Hepatocyte (in vitro differentiated cells): ENCODE measurements around the gene HNRNPA2B1. TPM values are rescaled to one million over a fixed set of nuclear protein-coding genes. Genes with fewer than 3 reads are reported as not detected.
"Not testable (repeated sequence)": the region's sequence is repeated elsewhere in the genome, so short reads cannot be mapped to it uniquely, and the experiment has no call there.

Source experiments
- DNase-seq: peaks from one replicate; pipeline ENCODE4 v3.0.0-alpha.2; 2016; ENCODE audit warnings: low spot score
- H2AFZ ChIP-seq: fragments of 200-600 bp; sonication (generic); 2 replicates; pipeline ENCODE4 v1.6.0; 2016; ENCODE audit warnings: antibody characterized with exemption, mild to moderate bottlenecking
- H3K27ac ChIP-seq: fragments of 200-600 bp; sonication (generic); 2 replicates; pipeline ENCODE4 v1.5.1; 2016; ENCODE audit warnings: mild to moderate bottlenecking
- H3K27me3 ChIP-seq: fragments of 200-600 bp; sonication (generic); 2 replicates; pipeline ENCODE4 v1.6.1; 2016
- H3K36me3 ChIP-seq: fragments of 200-600 bp; sonication (generic); replicated peaks from 2 replicates; pipeline ENCODE4 v1.5.1; 2016; ENCODE audit warnings: low read depth; ENCODE audit not compliant: insufficient read depth
- H3K4me1 ChIP-seq: fragments of 200-600 bp; sonication (generic); 2 replicates; pipeline ENCODE4 v1.5.1; 2016; ENCODE audit warnings: mild to moderate bottlenecking, moderate library complexity; ENCODE audit not compliant: insufficient read depth
- H3K4me2 ChIP-seq: fragments of 200-600 bp; sonication (generic); 2 replicates; pipeline ENCODE4 v1.6.0; 2016
- H3K4me3 ChIP-seq: fragments of 200-600 bp; sonication (generic); 2 replicates; pipeline ENCODE4 v1.5.1; 2016; ENCODE audit warnings: mild to moderate bottlenecking
- H3K79me2 ChIP-seq: fragments of 200-600 bp; sonication (generic); 2 replicates; pipeline ENCODE4 v1.6.0; 2017; ENCODE audit warnings: mild to moderate bottlenecking
- H3K9me2 ChIP-seq: fragments of 200-600 bp; sonication (generic); replicated peaks from 2 replicates; pipeline ENCODE4 v1.6.0; 2017; ENCODE audit warnings: mild to moderate bottlenecking; ENCODE audit not compliant: insufficient read depth
- H3K9me3 ChIP-seq: fragments of 200-600 bp; sonication (generic); 2 replicates; pipeline ENCODE4 v1.5.1; 2016; ENCODE audit warnings: low read depth, mild to moderate bottlenecking
- H4K20me1 ChIP-seq: fragments of 200-600 bp; sonication (generic); 2 replicates; pipeline ENCODE4 v1.6.0; 2016; ENCODE audit warnings: mild to moderate bottlenecking; ENCODE audit not compliant: insufficient read depth, poor library complexity, severe bottlenecking
- EZH2 ChIP-seq: fragments of 200-600 bp; sonication (generic); IDR thresholded peaks from 2 replicates; pipeline ENCODE4 v1.6.1; 2016; ENCODE audit warnings: antibody characterized with exemption, mild to moderate bottlenecking, borderline replicate concordance
- EZH2phosphoT487 ChIP-seq: fragments of 200-600 bp; sonication (generic); IDR thresholded peaks from one replicate; pipeline ENCODE4 v1.6.1; 2018; ENCODE audit warnings: antibody characterized with exemption, mild to moderate bottlenecking, low read depth, moderate library complexity; ENCODE audit not compliant: unreplicated experiment, severe bottlenecking
- WGBS: methylation state at CpG from one replicate; pipeline ENCODE4 v1.1.6; 2016; ENCODE audit warnings: low lambda C conversion rate; ENCODE audit errors: missing lambda C conversion rate; 5-methylcytosine and 5-hydroxymethylcytosine counted together
- polyA plus RNA-seq: library from polyadenylated mRNA; unstranded; fragments of >200 nt; fragmentation: Nextera tagmentation; extraction: Ambion mirVana; gene quantifications from 2 replicates; pipeline ENCODE4 v1.2.1, GENCODE V29; 2016
- total RNA-seq: library from RNA; depleted of rRNA; stranded (reverse); fragments of >200 nt; gene quantifications from 2 replicates; pipeline ENCODE4 v1.2.3, GENCODE V29; 2014
- TF ChIP-seq, protein P1 (sequence below): fragments of 200-600 bp; sonication (generic); IDR thresholded peaks from 2 replicates; pipeline ENCODE4 v1.5.1; 2016; ENCODE audit warnings: antibody characterized with exemption, mild to moderate bottlenecking; ENCODE audit not compliant: poor library complexity

Gene HNRNPA2B1
- total and polyA plus RNA-seq, 2 experiments from 2014 or later = 193 to 553 TPM

GRCh38 chr7:26179826-26180497 lies 20.6 kb downstream of the HNRNPA2B1 start:
- Histone ChIP-seq H3K36me3 (no peaks in the 10 kb centered on the region), H3K4me1 (peaks cover 8% of the 10 kb centered on the region), H3K27ac (peak overlapping the region; percentile 43), H3K27me3 (no peaks in the 10 kb centered on the region), H2AFZ (no peak overlapping the region), H3K4me3 (no peak overlapping the region), H4K20me1 (no peaks in the 10 kb centered on the region), H3K9me2 (no peaks in the 10 kb centered on the region), H3K4me2 (no peak overlapping the region), H3K9me3 (no peaks in the 10 kb centered on the region), H3K79me2 (no peaks in the 10 kb centered on the region)
- no peak for DNase-seq
- no peak for TF ChIP-seq EZH2phosphoT487
- TF ChIP-seq, protein P1, sequence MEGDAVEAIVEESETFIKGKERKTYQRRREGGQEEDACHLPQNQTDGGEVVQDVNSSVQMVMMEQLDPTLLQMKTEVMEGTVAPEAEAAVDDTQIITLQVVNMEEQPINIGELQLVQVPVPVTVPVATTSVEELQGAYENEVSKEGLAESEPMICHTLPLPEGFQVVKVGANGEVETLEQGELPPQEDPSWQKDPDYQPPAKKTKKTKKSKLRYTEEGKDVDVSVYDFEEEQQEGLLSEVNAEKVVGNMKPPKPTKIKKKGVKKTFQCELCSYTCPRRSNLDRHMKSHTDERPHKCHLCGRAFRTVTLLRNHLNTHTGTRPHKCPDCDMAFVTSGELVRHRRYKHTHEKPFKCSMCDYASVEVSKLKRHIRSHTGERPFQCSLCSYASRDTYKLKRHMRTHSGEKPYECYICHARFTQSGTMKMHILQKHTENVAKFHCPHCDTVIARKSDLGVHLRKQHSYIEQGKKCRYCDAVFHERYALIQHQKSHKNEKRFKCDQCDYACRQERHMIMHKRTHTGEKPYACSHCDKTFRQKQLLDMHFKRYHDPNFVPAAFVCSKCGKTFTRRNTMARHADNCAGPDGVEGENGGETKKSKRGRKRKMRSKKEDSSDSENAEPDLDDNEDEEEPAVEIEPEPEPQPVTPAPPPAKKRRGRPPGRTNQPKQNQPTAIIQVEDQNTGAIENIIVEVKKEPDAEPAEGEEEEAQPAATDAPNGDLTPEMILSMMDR = no peak
- no peak for TF ChIP-seq EZH2
- 72% methylated on average over 8 of the region's 8 CpGs for WGBS

- H3K27me3 ChIP-seq = no peaks in the 10 kb centered on the region
- no peaks in the 10 kb centered on the region for H4K20me1 ChIP-seq
- H3K9me3 ChIP-seq = no peaks in the 10 kb centered on the region
- WGBS = 91% methylated on average over 5 of the region's 5 CpGs
- no peak overlapping the region for H3K4me3 ChIP-seq
- no peaks in the 10 kb centered on the region for H3K36me3 ChIP-seq
- TF ChIP-seq EZH2phosphoT487 = no peak
- TF ChIP-seq, protein P1 = no peak
- no peak for TF ChIP-seq EZH2
- no peaks in the 10 kb centered on the region for H3K9me2 ChIP-seq
- H3K4me2 ChIP-seq = no peak overlapping the region
- H3K4me1 ChIP-seq = peaks cover 8% of the 10 kb centered on the region
- no peaks in the 10 kb centered on the region for H3K79me2 ChIP-seq
- H3K27ac ChIP-seq = no peak overlapping the region
- DNase-seq = no peak
- no peak overlapping the region for H2AFZ ChIP-seq
These were observed 21.1 kb downstream of the HNRNPA2B1 start for GRCh38 chr7:26179422-26179821.

- no peak for DNase-seq
- TF ChIP-seq EZH2phosphoT487 (no peak), EZH2 (no peak)
- TF ChIP-seq, protein P1 = no peak
- H3K9me3 ChIP-seq = no peaks in the 10 kb centered on the region
- H3K4me2 ChIP-seq = no peak overlapping the region
- H4K20me1 ChIP-seq = no peaks in the 10 kb centered on the region
- H3K4me1 ChIP-seq = peaks cover under 1% of the 10 kb centered on the region
- no peak overlapping the region for H3K4me3 ChIP-seq
- no peaks in the 10 kb centered on the region for H3K79me2 ChIP-seq
- H3K27me3 ChIP-seq = no peaks in the 10 kb centered on the region
- no peak overlapping the region for H3K27ac ChIP-seq
- no peaks in the 10 kb centered on the region for H3K36me3 ChIP-seq
- 89% methylated on average over 7 of the region's 7 CpGs for WGBS
- no peaks in the 10 kb centered on the region for H3K9me2 ChIP-seq
- no peak overlapping the region for H2AFZ ChIP-seq
These were observed 22.1 kb downstream of the HNRNPA2B1 start for GRCh38 chr7:26178272-26178960.

DNA sequence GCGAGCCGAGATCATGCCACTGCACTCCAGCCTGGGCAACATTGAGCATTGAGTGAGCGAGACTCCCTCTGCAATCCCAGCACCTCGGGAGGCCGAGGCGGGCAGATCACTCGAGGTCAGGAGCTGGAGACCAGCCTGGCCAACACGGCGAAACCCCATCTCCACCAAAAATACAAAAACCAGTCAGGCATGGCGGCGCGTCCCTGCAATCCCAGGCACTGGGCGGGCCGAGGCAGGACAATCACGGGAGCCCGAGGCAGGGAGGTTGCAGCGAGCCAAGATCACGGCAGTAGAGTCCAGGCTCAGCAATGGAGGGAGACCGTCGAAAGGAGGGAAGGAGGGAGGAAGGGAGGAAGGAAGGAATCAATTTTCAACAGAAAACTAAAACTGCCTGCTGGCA lies 23.3 kb downstream of the HNRNPA2B1 start:
- DNase-seq, H3K9me2 ChIP-seq, H3K36me3 ChIP-seq, H3K27me3 ChIP-seq, H3K27ac ChIP-seq, H3K9me3 ChIP-seq, H3K4me3 ChIP-seq, H3K4me2 ChIP-seq, H2AFZ ChIP-seq, H3K4me1 ChIP-seq, H4K20me1 ChIP-seq, H3K79me2 ChIP-seq: not testable (repeated sequence)
- 96% methylated on average over 20 of the region's 20 CpGs for WGBS

DNA sequence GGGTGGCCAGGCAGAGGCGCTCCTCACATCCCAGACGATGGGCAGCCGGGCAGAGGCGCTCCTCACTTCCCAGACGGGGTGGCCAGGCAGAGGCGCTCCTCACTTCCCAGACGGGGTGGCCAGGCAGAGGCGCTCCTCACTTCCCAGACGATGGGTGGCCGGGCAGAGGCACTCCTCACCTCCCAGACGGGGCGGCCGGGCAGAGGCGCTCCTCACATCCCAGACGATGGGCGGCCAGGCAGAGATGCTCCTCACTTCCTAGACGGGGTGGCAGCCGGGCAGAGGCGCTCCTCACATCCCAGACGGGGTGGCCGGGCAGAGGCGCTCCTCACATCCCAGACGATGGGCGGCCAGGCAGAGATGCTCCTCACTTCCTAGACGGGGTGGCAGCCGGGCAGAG lies 23.9 kb downstream of the HNRNPA2B1 start:
- H3K36me3 ChIP-seq, H3K27me3 ChIP-seq, H3K9me2 ChIP-seq, DNase-seq, H3K9me3 ChIP-seq, H3K4me3 ChIP-seq, H3K79me2 ChIP-seq, H2AFZ ChIP-seq, H3K4me1 ChIP-seq, H4K20me1 ChIP-seq, H3K4me2 ChIP-seq, H3K27ac ChIP-seq: not testable (repeated sequence)
- 83% methylated on average over 1 of the region's 26 CpGs for WGBS

DNA sequence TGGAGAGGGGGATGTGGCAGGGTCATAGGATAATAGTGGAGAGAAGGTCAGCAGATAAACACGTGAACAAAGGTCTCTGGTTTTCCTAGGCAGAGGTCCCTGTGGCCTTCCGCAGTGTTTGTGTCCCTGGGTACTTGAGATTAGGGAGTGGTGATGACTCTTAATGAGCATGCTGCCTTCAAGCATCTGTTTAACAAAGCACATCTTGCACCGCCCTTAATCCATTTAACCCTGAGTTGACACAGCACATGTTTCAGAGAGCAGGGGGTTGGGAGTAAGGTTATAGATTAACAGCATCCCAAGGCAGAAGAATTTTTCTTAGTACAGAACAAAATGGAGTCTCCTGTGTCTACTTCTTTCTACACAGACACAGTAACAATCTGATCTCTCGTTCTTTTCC lies 24.6 kb downstream of the HNRNPA2B1 start:
- not testable (repeated sequence) for H3K9me3 ChIP-seq, H4K20me1 ChIP-seq, H3K27me3 ChIP-seq, H3K36me3 ChIP-seq, H2AFZ ChIP-seq, H3K4me3 ChIP-seq, H3K4me1 ChIP-seq, DNase-seq, H3K79me2 ChIP-seq, H3K4me2 ChIP-seq, H3K9me2 ChIP-seq
- peak overlapping the region; percentile 71 for H3K27ac ChIP-seq
- 90% methylated on average over 1 of the region's 4 CpGs for WGBS
